Transverse colon (tissue), 4 donors: ENCODE data around the gene TSR3.

Experiments used
- CTCF ChIP-seq, 5 experiments: fragments of 200-600 bp in 3 of 5; fragments of 450-650 bp in 2 of 5; sonication (generic) in 3 of 5; IDR thresholded peaks; 1 replicate in 2 of 5; 2 replicates in 3 of 5; pipeline ENCODE4 v1.5.1; 2016 to 2017; ENCODE audit warnings: antibody characterized with exemption in 5 of 5, inconsistent platforms in 3 of 5, mild to moderate bottlenecking in 2 of 5, moderate library complexity in 1 of 5
- EP300 ChIP-seq: sonication (generic); formaldehyde crosslinking; IDR thresholded peaks from one replicate; pipeline ENCODE4 v1.6.1; 2017; ENCODE audit warnings: antibody characterized with exemption, low read depth
- POLR2A ChIP-seq: fragments of 450-650 bp; IDR thresholded peaks from one replicate; pipeline ENCODE4 v1.6.1; 2016; ENCODE audit warnings: antibody characterized with exemption, mild to moderate bottlenecking, moderate library complexity
- POLR2AphosphoS5 ChIP-seq, 3 donors: sonication (generic); formaldehyde crosslinking; IDR thresholded peaks; one replicate each; pipeline ENCODE4 v1.6.1; 2016; ENCODE audit warnings: antibody characterized with exemption in 3 of 3

DNA sequence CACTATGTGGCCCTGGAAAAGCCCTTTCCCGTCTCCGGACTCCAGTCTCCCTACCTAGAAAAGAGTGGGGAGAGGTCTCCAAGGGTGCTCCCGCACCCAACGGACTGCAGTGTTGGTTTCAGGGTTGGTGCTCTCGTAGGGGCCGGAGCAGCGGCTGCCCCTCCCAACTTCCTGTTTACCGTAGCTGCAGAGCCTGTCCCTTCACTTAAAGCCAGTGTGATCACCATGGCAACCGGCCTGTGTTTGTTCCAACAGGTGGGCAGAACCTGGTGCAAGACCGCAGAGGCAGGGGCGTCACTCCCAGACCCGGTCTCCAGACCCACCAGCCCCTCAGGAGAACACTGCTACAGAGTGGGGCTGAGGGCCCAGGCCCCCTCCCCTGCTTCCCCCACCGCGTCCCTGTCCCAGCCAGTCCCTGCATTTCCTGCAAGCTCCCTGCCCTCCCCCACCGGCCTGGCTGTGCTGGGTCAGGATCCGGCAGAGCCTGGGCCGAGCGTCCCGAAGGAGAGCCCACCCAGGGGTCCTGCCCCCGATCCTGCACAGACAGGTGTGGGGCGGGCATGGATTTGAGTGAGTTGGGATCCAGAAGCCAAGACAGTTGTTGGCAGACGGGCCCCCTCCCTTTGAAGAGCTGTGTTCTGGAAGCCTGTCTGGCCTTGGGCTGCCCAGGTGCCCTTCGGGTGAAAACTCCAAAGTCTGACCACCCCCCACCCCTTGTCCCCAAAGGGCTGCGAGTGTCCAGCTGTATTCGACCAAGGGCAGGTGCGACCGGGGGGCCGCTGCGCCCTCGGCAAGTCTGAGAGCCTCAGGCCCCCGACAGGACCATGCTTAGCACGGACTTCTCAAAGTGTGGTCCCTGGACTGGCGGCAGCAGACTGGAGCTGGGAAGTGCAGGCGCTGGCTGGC, 19.7 kb downstream of the TSR3 start:
- TF ChIP-seq POLR2A (peak; percentile 33), CTCF (IDR thresholded peaks at IDR 0.05) (no peak), EP300 (no peak), POLR2AphosphoS5 (IDR thresholded peaks at IDR 0.05) (peak in 2 of 3 donors; percentile 33 to 49)
